ENCODE results near the gene TVP23A.

The TVP23A gene

GRCh38 chr16:10817963-10818941, at the start of gene TVP23A:
Gene TVP23A (minus strand): TSS chr16:10818794. CDS start chr16:10818493, 301 bp downstream.
- no peak for TF ChIP-seq ZNF274 (IDR thresholded peaks at IDR 0.05; ENCODE audit: low read depth, low read length)
- no peak within 1 kb of the TSS for H3K4me3 ChIP-seq (ENCODE audit: low read length)

GRCh38 chr16:10868104-10868595, 49.6 kb upstream of the TVP23A start:
- H3K4me3 ChIP-seq (ENCODE audit: low read length) = peak overlapping the region; percentile 4; the same call in 1 of the 2 replicates
- no peak for TF ChIP-seq ZNF274 (IDR thresholded peaks at IDR 0.05; ENCODE audit: low read depth, low read length)

- peak overlapping the region; percentile 7; the same call in 1 of the 2 replicates for H3K4me3 ChIP-seq (ENCODE audit: low read length)
- no peak for TF ChIP-seq ZNF274 (IDR thresholded peaks at IDR 0.05; ENCODE audit: low read depth, low read length)
These were observed 48.6 kb upstream of the TVP23A start for GRCh38 chr16:10867199-10867598.

- TF ChIP-seq ZNF274 (IDR thresholded peaks at IDR 0.05; ENCODE audit: low read depth, low read length) = no peak
- no peak overlapping the region for H3K4me3 ChIP-seq (ENCODE audit: low read length)
These were observed 47.7 kb upstream of the TVP23A start for GRCh38 chr16:10865991-10866966.

GRCh38 chr16:10862438-10862837, 43.8 kb upstream of the TVP23A start:
- H3K4me3 ChIP-seq (ENCODE audit: low read length) = no peak overlapping the region
- TF ChIP-seq ZNF274 (IDR thresholded peaks at IDR 0.05; ENCODE audit: low read depth, low read length) = no peak

GRCh38 chr16:10859658-10860057, 41.1 kb upstream of the TVP23A start:
- no peak for TF ChIP-seq ZNF274 (IDR thresholded peaks at IDR 0.05; ENCODE audit: low read depth, low read length)
- no peak overlapping the region for H3K4me3 ChIP-seq (ENCODE audit: low read length)

- TF ChIP-seq ZNF274 (IDR thresholded peaks at IDR 0.05; ENCODE audit: low read depth, low read length) = no peak
- H3K4me3 ChIP-seq (ENCODE audit: low read length) = no peak overlapping the region
These were observed 40.4 kb upstream of the TVP23A start for GRCh38 chr16:10859020-10859419.

GRCh38 chr16:10858203-10858602, 39.6 kb upstream of the TVP23A start:
- no peak overlapping the region for H3K4me3 ChIP-seq (ENCODE audit: low read length)
- TF ChIP-seq ZNF274 (IDR thresholded peaks at IDR 0.05; ENCODE audit: low read depth, low read length) = no peak

GRCh38 chr16:10856042-10856441, 37.4 kb upstream of the TVP23A start:
- no peak for TF ChIP-seq ZNF274 (IDR thresholded peaks at IDR 0.05; ENCODE audit: low read depth, low read length)
- no peak overlapping the region for H3K4me3 ChIP-seq (ENCODE audit: low read length)

GRCh38 chr16:10852948-10853347, 34.4 kb upstream of the TVP23A start:
- no peak overlapping the region for H3K4me3 ChIP-seq (ENCODE audit: low read length)
- TF ChIP-seq ZNF274 (IDR thresholded peaks at IDR 0.05; ENCODE audit: low read depth, low read length) = no peak

- TF ChIP-seq ZNF274 (IDR thresholded peaks at IDR 0.05; ENCODE audit: low read depth, low read length) = no peak
- H3K4me3 ChIP-seq (ENCODE audit: low read length) = no peak overlapping the region
These were observed 33.7 kb upstream of the TVP23A start for GRCh38 chr16:10852286-10852685.

GRCh38 chr16:10851512-10851911, 32.9 kb upstream of the TVP23A start:
- no peak for TF ChIP-seq ZNF274 (IDR thresholded peaks at IDR 0.05; ENCODE audit: low read depth, low read length)
- H3K4me3 ChIP-seq (ENCODE audit: low read length) = no peak overlapping the region

GRCh38 chr16:10850478-10850850, 31.9 kb upstream of the TVP23A start:
- no peak overlapping the region for H3K4me3 ChIP-seq (ENCODE audit: low read length)
- no peak for TF ChIP-seq ZNF274 (IDR thresholded peaks at IDR 0.05; ENCODE audit: low read depth, low read length)
